ENCODE results near the gene HDGFL3. TPM values are rescaled to one million over a fixed set of nuclear protein-coding genes. Genes with fewer than 3 reads are reported as not detected.
"Not testable (repeated sequence)": the region's sequence is repeated elsewhere in the genome, so short reads cannot be mapped to it uniquely, and the experiment has no call there.

Gene HDGFL3
- total RNA-seq, 2 donors from 2014 or later: 30.6 to 48.1 TPM

DNA sequence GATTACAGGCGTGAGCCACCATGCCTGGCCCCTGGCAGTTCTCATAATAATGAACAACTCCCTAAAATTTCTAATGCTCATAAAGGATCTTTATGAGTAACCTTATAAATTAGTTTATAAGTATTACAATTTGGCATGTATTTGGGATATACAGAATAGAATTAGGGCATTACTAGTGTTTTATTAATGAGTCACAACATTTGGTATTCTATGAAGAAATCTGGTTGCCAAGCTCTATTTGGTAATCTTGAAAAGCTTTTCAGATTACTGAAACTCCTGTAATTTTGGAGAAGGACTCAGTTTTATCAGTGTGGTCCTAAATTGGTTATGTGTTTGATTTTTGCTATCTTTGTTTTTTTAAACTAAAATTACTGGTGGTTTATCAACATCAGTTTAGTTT, 54.3 kb downstream of the HDGFL3 start:
- no peak for ATAC-seq
- no peak for DNase-seq
- intact Hi-C loops (cut with DNase I): no loop called here

- no peak for ATAC-seq
- no peak for DNase-seq
- intact Hi-C loops (cut with DNase I): no loop called here
These were observed 62.9 kb downstream of the HDGFL3 start for GRCh38 chr15:83144771-83145170.

DNA sequence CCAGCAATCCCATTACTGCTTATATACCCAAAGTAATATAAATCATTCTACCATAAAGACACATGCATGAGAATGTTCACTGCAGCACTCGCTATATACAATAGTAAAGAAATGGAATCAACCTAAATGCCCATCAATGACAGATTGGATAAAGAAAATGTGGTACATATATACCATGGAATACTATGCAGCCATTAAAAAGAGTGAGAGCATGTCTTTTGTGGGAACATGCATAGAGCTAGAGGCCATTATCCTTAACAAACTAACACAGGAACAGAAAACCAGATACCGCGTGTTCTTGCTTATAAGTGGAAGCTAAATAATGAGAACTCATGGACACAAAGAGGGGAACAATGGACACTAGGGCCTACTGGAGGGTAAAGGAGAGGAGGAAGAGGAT, 65.5 kb downstream of the HDGFL3 start:
- DNase-seq; ATAC-seq; intact Hi-C loops (cut with DNase I): not testable (repeated sequence)

GRCh38 chr15:83132861-83133523, 74.6 kb downstream of the HDGFL3 start:
- DNase-seq (no peak), ATAC-seq (no peak)
- intact Hi-C loops (cut with DNase I): no loop called here

- no peak for DNase-seq
- intact Hi-C loops (cut with DNase I): no loop called here
- no peak for ATAC-seq
These were observed 77.8 kb downstream of the HDGFL3 start for GRCh38 chr15:83129791-83130190.

- intact Hi-C loops (cut with DNase I): no loop called here
- DNase-seq (no peak), ATAC-seq (no peak)
These were observed 80.0 kb downstream of the HDGFL3 start for GRCh38 chr15:83127547-83128150.

GRCh38 chr15:83123529-83123928, 84.1 kb downstream of the HDGFL3 start:
- intact Hi-C loops (cut with DNase I): no loop called here
- DNase-seq: no peak

DNA sequence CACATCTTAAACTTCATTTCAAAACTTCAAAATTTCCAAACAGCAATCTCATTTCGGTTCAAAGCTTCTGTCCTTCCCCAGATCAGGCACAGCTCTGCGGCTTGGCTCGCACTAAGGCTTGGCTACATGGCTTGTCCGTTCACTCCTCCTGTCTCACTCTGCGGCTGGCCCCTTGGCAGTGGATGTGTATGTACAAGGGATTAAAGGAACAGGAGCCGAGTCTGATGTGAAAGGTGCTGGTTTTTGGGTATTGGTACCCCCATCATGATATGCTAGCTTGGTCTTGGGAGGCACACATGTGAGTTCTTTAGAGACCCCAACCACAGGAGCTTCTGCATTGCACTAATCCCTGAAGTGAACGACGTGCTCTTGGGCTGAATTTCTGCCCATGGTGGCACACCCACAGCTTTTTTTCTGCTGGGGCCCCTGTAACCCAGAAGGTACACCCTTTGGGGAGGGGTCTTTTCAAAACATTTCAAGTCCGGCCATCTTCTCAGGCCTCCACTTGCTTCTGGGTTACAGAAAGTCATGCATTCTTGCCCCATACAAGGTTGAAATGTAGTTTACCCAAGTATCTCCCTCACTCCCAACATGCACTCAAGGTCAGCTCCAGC, 87.5 kb downstream of the HDGFL3 start:
- ATAC-seq (peak in 1 of 2 donors; percentile 26), DNase-seq (no peak)
- intact Hi-C loops (cut with DNase I): loop anchor here in 1 of 2 donors (10.0 kb wide), 1 partner anchor 105 kb away; the partner anchor contains the start of gene C15orf40

More at GRCh38 chr15:83123529-83123928, 84.1 kb downstream of the HDGFL3 start:
- no peak for ATAC-seq

GRCh38 chr15:83118968-83119367, 88.7 kb downstream of the HDGFL3 start:
- intact Hi-C loops (cut with DNase I): loop anchor here in 1 of 2 donors (10.0 kb wide), 1 partner anchor 104 kb away; the partner anchor contains the start of gene C15orf40
- DNase-seq (no peak), ATAC-seq (no peak)

DNA sequence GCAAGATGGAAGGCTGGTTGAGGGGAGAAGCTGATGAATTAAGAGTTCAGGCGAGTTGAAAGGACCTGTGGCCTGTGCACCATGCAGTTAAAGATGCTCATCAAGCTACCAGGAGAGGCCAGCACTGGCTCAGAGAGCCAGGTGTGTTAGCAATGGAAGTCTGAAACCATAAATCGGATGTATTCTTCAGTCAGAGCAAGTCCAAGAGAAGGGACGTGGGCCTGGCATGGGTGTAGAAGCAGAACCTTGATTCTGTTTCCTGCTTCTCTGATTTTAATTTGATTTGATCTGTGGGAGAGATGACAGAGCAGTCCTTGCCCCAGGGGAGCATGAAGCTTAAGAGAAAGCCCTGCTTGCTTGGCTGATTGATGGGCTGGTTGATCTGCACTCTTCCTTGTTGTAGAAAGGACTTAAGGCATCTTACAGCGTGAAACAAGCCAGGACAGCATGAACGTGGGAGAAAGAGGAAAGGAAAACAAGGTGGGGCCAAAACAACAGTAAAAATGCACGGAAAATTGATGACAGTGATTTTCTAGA, 89.3 kb downstream of the HDGFL3 start:
- ATAC-seq: no peak
- intact Hi-C loops (cut with DNase I): loop anchor here in 1 of 2 donors (10.0 kb wide), 1 partner anchor 104 kb away; the partner anchor contains the start of gene C15orf40
- DNase-seq: no peak

DNA sequence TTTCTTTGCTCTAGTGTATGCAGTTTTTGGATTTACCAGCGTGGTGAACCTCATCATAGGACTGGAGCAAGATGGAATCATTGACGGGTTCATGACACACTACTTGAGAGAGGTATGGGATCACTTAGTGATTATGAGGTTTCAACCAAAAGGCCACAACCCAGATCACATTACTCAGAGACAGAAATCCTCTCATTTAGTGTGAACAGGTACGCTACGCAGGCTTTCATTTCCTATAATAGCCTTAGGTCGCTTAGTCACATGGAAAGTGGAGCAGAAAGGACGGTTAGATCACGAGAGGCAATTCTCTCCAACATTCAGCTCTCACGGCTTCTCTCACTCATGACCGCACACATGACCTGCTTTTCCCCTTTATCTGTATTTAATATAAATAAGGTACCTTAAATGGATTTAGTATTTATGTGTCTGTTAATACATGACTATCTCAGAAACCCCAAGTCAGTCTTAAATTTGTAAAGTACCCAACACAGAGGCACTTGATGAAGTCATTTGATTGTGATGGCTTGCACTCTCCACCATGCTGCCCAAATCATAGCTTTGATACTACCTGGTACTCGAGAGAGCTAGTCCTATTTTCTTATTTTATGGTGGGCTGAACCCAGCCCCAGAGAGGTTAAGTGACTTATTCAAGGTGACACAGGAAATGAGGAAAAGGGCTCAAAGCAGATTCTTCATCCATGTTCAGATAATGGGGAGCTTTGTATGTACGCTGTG, 91.6 kb downstream of the HDGFL3 start:
- ATAC-seq: no peak
- intact Hi-C loops (cut with DNase I): loop anchor here in 1 of 2 donors (10.0 kb wide), 1 partner anchor 101 kb away; the partner anchor contains the start of gene C15orf40
- no peak for DNase-seq

GRCh38 chr15:83115410-83115809, 92.2 kb downstream of the HDGFL3 start:
- DNase-seq (no peak), ATAC-seq (no peak)
- intact Hi-C loops (cut with DNase I): loop anchor here in 1 of 2 donors (10.0 kb wide), 1 partner anchor 101 kb away; the partner anchor contains the start of gene C15orf40

DNA sequence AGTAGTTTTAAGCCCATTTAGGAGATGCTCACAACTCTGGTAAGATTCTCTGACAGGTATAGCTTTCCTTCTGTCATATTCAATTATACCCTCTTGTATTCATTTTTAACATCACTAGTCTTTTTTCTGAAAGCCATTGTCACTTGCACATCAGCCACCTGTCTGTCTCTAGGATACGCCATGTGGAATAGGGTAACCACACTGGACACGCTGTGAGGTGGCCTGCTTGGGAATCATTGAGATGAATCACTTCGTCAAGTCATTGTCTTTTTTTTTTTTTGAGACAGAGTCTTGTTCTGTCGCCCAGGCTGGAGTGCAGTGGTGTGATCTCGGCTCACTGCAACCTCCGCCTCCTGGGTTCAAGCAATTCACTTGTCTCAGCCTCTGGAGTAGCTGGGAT, 92.8 kb downstream of the HDGFL3 start:
- intact Hi-C loops (cut with DNase I): loop anchor here in 1 of 2 donors (10.0 kb wide), 1 partner anchor 100 kb away; the partner anchor contains the start of gene C15orf40
- ATAC-seq (no peak), DNase-seq (no peak)

GRCh38 chr15:83113881-83114674, 93.5 kb downstream of the HDGFL3 start:
- ATAC-seq (no peak), DNase-seq (no peak)
- intact Hi-C loops (cut with DNase I): loop anchor here in 1 of 2 donors (10.0 kb wide), 1 partner anchor 99 kb away; the partner anchor contains the start of gene C15orf40

- intact Hi-C loops (cut with DNase I): loop anchor here in 1 of 2 donors (10.0 kb wide), 1 partner anchor 98 kb away; the partner anchor contains the start of gene C15orf40
- peak; percentile 59 for DNase-seq
- peak in 1 of 2 donors; percentile 7 for ATAC-seq
These were observed 94.7 kb downstream of the HDGFL3 start for GRCh38 chr15:83112956-83113299.

GRCh38 chr15:83112233-83112955, 95.2 kb downstream of the HDGFL3 start:
- ATAC-seq (peak in 1 of 2 donors; percentile 34), DNase-seq (peak; percentile 58)
- intact Hi-C loops (cut with DNase I): loop anchor here in 1 of 2 donors (10.0 kb wide), 1 partner anchor 98 kb away; the partner anchor contains the start of gene C15orf40

- DNase-seq (no peak), ATAC-seq (no peak)
- intact Hi-C loops (cut with DNase I): loop anchor here in 1 of 2 donors (10.0 kb wide), 1 partner anchor 96 kb away; the partner anchor contains the start of gene C15orf40
These were observed 96.5 kb downstream of the HDGFL3 start for GRCh38 chr15:83111149-83111548.

All from left cardiac atrium (tissue), 4 donors.